CD4-positive, alpha-beta T cell treated with Interleukin-6 at 100 ng/mL for 8 hours (primary cell): Measurements from ENCODE around the gene KDM2A.
A peak's percentile ranks its signal among the peaks of the same experiment; 100 is the strongest.

Experiments used
- DNase-seq: peaks from one replicate; pipeline ENCODE4 v3.0.0-alpha.2; 2020; ENCODE audit warnings: mixed read lengths, low spot score

KDM2A gene

DNA sequence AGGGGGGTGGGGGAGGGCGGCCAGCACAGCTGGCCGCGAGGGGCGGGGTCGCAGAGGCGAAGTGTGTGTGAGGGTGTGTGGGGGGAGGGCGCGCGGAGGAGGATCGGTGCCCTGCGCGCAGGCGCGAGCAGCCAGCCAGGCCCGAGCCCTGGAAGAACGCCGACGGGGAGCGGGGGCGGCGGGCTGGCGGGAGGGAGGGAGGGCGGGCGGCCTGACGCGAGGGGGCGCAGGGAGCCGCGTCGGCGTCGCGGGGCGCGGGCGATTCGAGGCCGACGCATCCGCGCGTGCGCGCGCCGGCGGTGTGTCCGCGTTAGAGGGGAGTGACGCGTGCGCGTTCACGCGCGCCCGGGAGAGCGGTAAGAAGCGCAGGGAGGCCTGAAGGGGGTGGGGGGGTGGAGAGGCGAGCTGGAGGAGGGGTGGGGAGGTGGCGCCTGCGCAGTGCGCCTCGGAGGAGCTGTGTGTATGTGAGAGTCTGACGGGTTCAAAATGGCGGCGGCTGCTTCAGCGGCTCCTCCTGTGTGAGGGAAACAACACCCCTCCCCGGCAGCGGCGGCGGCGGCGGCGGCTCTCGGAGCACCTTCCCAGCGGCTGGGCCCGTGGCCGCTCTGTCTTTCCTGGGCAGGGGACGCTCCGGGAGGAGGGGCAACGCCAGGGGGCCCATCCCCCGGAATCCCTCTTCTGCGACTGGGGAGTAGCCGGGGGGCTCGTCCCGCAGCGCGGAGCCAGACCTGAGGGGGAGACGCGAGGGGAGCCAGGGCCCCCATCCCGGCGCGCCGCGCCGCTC is at the start of gene KDM2A:
TSS of gene KDM2A (plus strand) at position 463 of the 784 bp plus-strand sequence. CDS start 2,054 bp downstream, outside the sequence.
- peak; percentile 100 for DNase-seq

DNA sequence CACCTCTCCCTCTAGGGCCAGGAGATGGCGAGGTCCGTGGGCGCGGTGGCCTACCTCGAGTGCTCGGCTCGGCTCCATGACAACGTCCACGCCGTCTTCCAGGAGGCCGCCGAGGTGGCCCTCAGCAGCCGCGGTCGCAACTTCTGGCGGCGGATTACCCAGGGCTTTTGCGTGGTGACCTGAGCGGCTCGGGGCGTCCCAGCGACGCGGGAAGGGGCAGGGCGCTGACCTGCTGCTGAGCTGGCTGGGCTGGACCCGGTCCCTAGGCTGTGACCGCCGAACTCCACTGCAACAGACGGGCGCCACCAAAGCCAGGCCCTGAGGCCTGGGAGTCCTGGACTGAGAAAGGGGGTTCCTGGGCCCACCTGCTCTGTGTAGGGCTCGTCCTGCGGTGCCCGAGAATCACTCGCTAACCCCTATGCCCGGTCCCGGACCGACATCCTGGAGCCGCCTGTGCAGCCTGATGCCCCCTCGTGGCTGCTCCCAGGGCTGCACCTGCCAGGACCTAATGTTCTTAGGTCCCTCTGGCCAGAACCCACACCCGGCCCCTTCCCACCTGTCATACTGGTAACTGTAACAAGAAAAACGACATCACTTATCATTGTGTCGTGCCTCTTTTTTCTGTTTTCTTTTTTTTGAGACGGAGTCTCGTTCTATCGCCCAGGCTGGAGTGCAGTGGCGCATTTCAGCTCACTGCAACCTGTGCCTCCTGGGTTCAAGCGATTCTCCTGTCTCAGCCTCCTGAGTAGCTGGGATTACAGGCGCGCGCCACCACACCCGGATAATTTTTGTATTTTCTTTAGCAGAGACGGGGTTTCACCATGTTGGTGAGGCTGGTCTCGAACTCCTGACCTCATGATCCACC is 47.4 kb upstream of the KDM2A start:
- peak; percentile 63 for DNase-seq

DNA sequence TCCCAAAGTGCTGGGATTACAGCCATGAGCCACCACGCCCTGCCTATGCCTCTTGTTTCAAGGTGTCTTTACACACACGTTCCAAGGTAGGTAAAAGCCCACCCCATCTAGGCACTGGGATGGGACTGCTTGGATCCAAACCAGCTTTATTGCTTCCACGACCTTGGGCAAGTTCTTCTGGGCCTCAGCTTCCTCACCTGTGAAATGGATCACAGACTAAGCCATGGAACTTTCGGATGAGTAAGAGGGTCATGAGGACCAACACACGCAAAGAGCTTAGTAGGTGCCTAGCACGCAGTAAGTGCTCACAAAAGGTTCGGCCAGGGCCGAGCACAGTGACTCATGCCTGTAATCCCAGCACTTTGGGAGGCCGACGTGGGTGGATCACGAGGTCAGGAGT is 46.8 kb upstream of the KDM2A start:
- DNase-seq = no peak

DNA sequence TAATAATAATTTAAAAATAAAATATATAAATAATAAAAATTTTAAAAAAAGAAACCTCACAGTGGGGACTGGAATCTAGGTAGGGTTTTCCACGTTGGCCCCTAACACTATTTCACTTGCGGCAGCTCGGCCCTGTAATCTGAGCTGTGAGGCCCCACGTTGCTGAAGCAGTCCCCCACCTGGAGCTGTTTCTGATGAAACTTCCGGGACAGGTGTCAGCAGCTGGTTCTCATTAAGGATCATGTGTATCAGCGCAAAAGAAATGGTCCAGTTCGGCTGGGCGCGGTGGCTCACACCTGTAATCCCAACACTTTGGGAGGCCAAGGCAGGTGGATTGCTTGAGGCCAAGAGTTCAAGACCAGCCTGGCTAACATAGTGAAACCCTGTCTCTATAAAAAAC is 45.2 kb upstream of the KDM2A start:
- no peak for DNase-seq

DNA sequence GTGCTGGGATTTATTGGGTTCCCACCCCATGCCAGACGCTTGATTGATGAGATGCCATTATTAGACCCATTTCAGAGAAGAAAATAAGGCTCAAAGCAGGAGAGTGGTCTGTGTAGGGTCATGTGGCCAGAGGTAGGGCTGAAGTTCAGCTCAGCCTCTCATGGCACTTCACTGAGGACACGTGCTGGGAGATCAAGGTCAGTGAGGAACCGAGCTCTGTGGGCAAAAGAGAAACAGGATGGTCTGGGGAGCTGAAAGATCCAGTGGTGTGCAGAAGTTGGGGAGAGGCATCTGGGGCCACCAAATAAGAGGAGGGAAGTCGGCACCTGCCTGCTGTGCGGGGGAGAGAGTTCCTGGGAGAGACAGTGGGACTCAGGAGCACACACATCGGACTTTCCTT is 42.9 kb upstream of the KDM2A start:
- DNase-seq = no peak

DNA sequence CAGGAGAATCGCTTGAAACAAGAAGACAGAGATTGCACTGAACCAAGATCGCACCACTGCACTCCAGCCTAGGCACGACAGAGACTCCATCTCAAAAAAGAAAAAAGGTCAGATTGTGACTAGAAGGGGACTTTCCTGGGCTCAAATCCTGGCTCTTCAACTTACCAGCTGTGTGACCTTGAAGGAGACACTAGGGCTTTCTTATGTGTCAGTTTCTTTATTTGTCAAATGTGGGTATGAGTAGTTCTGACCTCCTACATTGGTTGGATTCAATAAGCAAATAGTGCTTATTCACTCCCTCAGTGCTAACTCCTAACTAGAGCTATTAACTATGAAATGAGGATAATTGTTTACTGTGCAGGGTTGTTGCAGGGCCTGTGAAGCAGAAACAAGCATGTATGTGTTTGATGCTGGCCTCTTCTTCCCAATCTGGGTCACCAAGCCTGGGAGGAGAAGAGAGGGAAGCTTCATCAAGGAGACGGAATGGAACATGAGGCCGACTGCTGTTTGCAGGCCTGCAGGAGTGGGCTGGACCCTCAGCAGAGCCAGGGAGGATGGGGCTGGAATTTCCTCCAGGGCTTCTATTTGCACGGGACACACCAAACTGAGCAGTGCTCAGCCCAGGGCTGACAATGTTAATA is 39.9 kb upstream of the KDM2A start:
- no peak for DNase-seq

DNA sequence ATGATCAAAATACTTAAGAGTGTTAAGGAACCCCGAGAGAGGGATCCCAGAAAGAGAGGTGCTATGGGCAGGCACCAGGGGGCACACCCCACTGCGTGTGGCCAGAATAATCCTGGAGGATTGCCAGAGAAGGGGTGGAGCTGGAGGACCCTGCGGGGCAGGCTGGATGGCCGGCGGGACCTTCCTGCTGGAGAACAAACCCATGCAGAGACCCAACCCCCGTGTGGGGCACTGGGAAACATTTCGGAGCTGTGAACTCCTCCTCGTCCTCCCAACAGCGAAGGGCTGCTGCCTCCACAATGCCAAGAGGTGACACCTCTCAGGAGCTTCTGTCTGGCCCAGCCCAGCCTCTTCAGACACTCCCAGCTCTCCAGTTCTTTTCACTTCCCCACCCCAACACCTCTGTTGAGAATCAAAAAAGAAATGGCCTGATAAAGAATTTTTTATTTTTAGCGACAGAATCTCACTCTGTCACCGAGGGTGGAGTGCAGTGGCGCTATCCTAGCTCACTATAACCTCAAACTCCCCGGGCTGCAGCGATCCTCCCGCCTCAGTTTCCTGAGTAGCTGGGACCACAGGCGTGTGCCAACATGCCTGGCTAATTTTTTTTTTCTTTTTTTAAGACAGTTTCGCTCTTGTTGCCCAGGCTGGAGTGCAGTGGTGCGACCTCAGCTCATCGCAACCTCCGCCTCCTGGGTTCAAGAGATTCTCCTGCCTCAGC is 36.8 kb upstream of the KDM2A start:
- DNase-seq = no peak

DNA sequence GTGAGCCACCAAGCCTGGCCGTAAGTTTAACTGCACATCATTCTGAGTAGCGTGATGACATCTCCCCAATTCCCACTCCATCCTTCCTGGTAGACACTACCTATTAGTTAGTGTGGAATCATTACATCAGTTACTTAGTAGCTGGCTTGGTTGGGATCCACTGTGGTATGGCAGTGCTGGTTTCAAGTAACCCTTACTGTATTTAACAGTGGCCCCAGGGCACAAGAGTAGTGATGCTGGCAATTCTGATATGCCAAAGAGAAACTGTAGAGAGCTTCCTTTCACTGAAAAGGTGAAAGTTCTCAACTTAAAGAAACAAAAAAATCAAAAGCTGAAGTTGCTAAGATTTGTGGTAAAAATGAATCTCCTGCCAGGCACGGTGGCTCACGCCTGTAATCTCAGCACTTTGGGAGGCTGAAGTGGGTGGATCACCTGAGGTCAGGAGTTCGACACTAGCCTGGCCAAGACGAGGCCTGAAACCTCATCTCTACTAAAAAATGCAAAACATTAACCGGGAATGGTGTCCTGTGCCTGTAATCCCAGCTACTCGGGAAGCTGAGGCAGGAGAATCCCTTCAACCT is 35.2 kb upstream of the KDM2A start:
- no peak for DNase-seq

DNA sequence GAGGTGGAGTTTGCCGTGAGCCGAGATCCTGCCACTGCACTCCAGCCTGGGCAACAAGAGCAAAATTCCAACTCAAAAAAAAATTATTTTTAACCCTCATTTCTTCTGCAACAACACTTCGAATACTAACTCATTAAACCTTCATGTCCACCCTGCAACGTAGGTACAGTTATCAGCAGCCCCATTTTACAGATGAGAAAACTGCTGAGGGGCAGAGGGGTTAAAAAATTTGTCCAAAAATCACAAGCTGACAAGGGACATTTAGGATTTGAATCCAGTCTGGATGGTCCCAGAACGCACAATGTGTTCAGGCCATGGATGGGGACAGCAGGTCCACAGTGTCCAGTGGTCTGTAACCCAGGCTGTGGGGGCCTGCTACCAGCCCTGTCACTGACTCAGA is 33.4 kb upstream of the KDM2A start:
- DNase-seq = no peak

DNA sequence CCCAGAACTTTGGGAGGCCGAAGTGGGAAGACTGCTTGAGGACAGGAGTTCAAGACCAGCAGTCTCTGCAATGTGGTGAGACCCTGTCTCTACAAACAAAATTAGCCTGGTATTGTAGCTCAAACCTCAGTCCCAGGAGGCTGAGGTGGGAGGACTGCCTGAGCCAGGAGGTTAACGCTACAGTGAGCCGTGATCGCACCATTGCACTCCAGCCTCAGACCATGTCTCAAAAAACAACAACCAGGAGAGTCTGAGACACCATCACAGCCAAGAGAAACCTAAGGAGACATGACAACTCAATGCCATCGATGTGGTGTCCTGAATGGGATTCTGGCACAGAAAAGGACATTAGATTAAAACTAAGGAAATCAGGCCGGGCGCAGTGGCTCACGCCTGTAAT is 28.3 kb upstream of the KDM2A start:
- DNase-seq = no peak

DNA sequence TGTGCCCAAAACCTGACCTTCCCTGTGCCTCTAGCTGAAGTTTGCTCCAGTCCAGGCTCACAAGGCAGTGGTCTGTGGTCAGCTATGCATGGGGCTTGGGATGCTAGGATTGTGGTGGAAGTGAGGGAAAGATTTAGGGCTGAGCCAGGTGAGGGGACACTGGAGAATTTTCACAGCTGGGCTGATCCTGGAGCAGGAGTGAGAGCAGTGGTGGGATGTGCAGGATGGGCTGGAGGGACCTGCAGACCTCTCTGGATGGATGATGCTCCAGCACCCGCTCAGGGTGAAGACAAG is 23.9 kb upstream of the KDM2A start:
- DNase-seq = no peak

DNA sequence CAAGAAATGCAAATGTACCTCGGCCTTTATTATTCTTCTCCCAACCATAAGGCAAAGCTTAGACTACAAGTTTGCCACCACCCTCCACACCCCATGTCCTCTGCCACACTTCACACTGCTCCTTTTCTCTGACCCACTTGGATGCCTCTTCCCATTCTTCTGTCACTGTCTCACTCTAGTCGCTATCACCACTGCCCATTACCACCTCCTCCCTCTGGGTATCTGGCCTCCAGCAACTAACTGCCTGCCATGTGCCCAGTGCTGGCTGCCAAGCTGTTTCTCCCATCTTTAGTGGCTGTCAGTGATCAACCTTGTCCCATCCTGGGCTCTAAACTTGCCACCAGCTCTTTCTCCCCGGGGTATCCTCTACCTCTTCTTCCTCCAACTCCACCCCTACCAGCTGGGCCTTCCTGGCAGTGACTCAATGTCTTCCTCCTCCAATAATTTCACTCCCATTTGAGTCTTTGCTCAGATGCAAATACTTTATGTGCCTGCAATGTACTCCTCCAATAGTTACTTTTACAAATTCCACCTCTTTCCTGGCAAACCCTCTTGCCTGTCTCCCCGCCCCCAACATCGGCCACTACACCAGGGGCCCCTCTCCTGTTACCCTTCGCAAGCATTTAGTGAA is 20.1 kb upstream of the KDM2A start:
- DNase-seq = no peak

DNA sequence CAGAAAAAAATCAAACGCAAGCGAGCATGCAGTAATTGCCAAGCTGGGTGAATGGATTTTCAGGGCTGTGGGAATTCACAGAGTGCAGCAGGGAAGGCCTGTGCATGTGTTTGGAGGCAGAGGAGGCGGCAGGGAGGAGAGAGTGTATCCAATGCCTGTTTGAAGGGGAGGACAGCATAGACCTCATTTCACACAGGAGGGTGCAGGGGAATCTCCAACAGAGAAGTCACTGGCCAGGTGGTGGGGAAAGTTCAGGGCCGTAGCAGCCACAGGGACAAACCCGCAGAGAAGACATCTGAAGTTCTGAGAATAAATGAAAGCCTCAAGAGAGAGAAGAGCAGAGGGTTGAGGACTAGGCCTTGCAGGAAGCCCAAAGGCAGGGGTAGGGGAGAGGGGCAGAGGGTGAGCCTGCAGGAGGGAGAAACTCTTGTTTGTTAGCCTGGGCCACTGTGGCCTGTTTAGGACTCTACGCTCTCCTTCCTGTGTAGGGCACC is 19.2 kb upstream of the KDM2A start:
- no peak for DNase-seq

DNA sequence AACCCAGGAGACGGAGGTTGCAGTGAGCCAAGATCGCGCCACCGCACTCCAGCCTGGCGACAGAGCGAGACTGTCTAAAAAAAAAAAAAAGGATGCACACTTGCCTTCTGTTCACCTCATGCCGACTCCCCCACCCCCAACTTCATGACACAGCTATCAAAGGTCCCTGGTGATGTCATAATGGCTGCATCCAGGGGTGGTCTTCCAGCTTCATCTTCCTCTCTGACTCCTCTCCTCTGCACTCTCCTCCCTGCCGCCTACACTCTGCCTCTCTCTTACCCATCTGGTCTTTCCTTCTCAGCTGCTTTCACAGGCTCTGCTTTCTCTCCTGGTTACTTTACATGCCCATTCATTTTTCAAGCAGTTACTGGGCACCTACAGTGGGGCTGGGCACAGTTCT is 16.4 kb upstream of the KDM2A start:
- DNase-seq = no peak

DNA sequence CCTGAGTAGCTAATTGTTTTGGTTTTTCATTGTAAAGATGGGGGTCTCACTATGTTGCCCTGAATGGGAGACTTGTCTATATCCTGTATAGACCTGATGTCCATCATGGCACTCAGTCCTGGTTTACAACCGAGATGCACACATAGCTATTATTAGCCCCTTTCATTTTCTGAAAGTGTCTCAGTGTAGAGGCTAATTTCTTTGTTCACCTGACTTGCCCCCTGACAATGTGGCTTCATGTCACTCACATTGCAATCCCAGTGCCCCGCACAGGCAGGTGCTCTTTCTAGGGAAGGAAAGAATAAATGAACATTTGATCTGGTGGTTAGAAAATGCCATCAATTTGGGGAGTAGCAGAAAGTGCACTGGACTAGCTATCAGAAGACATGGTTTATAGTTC is 13.1 kb upstream of the KDM2A start:
- no peak for DNase-seq

DNA sequence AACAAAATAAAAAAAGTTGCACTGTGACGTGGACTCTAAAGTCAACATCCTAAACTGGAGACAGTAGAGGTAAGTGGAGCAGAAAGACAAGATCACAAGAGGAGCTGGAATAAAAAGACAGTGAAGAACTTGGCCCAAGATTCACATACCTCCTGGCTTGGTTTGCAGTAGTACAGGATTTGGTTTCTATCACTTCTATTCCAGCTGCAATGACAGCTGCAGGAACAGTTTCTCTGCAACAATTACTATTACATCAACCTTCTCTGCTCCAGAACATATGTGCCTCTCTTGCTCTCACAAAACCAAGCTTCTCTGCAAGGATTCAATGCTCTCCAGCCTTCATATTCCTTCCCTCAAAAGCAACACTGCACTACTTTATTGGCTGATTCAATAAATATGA is 7.8 kb upstream of the KDM2A start:
- no peak for DNase-seq

DNA sequence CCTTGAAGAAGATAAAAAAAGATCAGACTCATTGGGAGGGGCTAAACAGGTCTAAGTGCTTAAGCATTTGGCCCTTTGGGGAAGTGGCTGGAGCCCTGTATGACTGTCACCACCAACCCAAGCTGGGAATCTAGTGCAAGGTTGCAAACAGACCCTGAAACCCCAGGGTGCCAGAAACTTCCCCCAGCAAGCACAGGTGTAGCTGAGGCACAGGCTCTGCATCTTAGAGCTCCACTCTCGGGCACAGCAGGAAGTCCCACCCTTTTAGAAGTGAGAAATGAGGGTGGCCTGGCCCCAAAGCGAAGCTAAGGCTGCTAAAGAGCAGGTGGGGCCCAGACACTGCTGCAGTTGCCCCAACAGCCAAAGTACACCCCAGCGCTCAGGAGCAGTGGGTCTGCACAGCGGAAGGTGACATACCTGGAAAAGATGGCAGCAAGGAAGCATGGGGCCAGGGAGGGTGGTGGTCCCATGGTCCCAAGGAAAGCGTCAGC is 5.8 kb upstream of the KDM2A start:
- peak; percentile 9 for DNase-seq

DNA sequence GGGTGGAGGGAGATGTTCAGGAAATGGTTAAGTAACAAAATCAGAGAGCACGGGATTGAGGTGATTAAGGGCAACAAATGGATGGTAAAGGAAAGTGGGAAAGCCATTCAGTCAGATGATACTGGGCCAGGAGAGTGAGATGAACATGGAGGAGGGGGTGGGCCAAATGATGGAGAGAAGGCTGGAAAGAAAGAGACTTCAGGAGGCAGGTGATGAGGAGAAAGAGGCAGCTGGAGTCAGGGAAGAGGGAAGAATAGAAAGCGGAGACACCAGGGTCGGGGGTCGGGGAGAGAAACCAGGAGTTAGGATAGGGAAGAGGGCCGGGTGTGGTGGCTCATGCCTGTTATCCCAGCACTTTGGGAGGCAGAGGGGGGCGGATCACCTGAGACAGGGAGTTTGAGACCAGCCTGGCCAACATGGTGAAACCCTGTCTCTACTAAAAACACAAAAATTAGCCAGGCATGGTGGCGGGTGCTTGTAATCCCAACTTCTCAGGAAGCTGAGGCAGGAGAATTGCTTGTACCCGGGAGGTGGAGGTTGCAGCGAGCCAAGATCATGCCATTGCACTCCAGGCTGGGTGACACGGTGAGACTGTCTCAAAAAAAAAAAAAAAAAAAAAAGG is 4.7 kb upstream of the KDM2A start:
- no peak for DNase-seq

DNA sequence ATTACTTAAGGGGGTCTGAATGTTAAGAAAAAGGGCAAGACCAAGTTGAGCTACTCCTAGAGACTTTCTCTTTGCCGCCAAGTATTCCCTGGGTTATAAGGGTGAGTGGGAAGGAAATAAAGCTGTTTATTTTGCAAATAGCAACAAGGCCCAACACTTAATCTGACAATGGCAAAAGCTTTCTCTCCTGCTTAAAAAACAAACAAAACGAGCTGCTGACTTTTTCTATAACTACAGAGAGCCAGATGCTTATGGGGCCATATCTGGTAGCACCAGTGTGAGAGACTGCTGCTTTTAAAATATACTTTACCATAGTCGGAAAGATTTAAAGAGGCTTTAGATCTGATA is 2.3 kb upstream of the KDM2A start:
- no peak for DNase-seq

DNA sequence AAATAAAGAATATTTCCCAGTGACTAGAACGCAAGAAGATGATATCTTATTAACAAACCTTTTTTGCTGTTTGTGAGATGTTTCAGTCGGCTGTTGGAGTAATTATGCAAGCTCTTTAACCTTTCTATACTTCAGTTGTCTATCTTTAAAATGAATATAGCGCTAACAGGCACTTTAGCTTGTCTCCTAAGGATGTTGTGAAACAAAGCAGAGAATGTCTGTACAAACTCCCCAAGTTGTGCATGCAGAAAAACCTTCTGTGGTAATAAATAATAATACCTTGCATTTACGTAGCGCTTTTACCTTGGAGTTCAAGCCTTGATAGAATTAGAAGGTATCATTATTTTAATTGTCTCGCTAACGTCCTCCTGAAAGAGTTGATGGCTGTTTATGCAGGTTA is 1.9 kb upstream of the KDM2A start:
- DNase-seq = no peak

DNA sequence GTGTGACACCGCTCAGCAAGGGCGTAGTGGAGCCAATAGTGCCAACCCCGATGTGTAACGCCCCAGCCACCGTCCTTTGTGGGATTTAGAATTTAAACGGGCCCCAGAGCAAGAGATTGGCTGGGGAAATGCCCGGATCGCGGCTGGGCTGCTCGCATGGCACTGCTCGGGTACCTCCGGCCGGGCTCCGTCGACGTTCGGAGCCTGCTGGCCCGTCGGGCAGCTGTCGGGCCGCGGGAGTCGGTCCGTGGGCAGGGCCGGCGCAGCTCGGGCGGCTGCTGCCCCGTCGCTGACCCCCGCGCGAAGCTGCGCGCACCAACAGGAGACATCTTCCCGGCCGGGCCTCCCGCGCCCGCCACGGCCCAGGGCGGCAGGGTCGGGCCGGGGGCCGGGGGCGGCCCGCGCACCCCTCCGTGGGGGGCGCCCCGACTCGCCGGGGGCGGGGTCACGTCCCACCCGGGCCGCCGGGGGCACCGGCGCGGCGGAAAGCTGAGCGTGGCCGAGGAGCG is 1.3 kb upstream of the KDM2A start:
- DNase-seq = peak; percentile 33
